Measurements from ENCODE around the gene NFKBIE. TPM values are rescaled to one million over a fixed set of nuclear protein-coding genes. Genes with fewer than 3 reads are reported as not detected.
"Not testable (repeated sequence)": the region's sequence is repeated elsewhere in the genome, so short reads cannot be mapped to it uniquely, and the experiment has no call there.

Gene NFKBIE
- total RNA-seq, 1 donor: 4.7 TPM

DNA sequence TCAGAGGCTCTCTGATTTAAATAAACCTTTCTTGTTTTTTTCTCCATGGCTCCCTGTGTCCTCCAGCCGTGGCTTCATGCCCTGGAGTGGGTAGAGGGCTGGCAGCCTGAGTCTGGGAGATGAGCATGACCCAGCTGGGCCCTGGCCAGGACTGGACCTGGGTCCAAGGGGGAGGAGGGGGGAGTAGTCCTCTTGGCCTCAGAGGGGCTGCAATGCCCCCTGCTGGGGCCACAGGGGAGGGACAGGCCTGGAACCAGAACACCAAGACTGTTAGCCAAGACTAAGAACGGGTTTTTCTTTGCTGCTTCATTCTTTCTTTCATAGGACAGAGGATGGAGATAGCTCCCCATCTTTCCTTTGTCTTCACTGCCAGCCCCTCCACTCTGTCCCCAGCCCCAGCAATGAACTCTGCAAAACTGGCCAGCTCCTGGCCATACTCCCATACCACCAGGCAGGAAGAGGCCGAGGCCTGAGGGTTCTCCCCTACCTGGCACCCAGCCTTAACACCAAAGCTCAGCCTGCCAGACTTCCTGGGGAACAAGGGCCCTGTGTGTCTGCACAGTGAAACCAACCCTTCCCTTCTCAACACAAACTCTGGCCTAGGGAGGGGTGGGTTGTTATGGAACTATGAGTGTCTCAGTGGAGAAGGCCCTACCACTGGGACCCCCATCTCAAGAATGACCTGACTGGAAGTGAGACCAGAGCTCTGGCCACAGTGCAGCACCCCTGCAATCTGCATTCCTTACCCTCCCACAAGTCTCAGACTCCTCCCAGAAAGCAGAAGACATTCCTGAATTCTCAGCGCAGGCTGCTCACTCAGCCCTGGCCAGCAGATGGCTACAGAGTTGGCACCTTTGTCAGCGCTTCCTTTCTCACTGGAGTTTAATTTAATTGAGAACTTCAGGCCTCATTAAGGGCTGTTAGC is 31.0 kb downstream of the NFKBIE start:
- H2AFZ ChIP-seq (ENCODE audit: low read length): peak overlapping the region; percentile 60
- H3K4me1 ChIP-seq (ENCODE audit: insufficient read depth, low read length): peaks cover 39% of the 10 kb centered on the region

DNA sequence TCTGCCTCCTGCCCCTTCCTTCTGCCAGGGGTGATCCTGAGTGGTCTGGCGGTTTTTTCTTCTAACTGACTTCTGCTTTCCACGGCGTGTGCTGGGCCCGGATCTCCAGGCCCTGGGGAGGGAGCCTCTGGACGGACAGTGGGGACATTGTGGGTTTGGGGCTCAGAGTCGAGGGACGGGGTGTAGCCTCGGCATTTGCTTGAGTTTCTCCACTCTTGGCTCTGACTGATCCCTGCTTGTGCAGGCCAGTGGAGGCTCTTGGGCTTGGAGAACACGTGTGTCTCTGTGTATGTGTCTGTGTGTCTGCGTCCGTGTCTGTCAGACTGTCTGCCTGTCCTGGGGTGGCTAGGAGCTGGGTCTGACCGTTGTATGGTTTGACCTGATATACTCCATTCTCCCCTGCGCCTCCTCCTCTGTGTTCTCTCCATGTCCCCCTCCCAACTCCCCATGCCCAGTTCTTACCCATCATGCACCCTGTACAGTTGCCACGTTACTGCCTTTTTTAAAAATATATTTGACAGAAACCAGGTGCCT is 31.7 kb downstream of the NFKBIE start:
- Histone ChIP-seq H3K36me3 (ENCODE audit: insufficient read depth, low read length) (peaks cover 8% of the 10 kb centered on the region), H3K9me3 (ENCODE audit: low read depth, low read length) (no peaks in the 10 kb centered on the region), H3K79me2 (ENCODE audit: insufficient read depth, low read length) (no peaks in the 10 kb centered on the region), H2AFZ (ENCODE audit: low read length) (peak overlapping the region; percentile 60), H3K4me1 (ENCODE audit: insufficient read depth, low read length) (peaks cover 41% of the 10 kb centered on the region), H3K4me3 (ENCODE audit: insufficient read depth, low read length) (no peak overlapping the region), H3K4me2 (ENCODE audit: insufficient read depth, low read length) (peak overlapping the region; percentile 27), H4K20me1 (ENCODE audit: insufficient read depth, low read length) (no peaks in the 10 kb centered on the region), H3K27me3 (ENCODE audit: insufficient read depth, low read length) (no peaks in the 10 kb centered on the region), H3K27ac (ENCODE audit: low read depth, low read length) (peak overlapping the region; percentile 50)
- TF ChIP-seq, protein P1, sequence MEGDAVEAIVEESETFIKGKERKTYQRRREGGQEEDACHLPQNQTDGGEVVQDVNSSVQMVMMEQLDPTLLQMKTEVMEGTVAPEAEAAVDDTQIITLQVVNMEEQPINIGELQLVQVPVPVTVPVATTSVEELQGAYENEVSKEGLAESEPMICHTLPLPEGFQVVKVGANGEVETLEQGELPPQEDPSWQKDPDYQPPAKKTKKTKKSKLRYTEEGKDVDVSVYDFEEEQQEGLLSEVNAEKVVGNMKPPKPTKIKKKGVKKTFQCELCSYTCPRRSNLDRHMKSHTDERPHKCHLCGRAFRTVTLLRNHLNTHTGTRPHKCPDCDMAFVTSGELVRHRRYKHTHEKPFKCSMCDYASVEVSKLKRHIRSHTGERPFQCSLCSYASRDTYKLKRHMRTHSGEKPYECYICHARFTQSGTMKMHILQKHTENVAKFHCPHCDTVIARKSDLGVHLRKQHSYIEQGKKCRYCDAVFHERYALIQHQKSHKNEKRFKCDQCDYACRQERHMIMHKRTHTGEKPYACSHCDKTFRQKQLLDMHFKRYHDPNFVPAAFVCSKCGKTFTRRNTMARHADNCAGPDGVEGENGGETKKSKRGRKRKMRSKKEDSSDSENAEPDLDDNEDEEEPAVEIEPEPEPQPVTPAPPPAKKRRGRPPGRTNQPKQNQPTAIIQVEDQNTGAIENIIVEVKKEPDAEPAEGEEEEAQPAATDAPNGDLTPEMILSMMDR (IDR thresholded peaks at IDR 0.05; ENCODE audit: extremely low read depth, low read depth, low read length): no peak
- no peak for DNase-seq (ENCODE audit: insufficient read length, low spot score, missing footprints)

More for the DNA sequence above, 31.0 kb downstream of the NFKBIE start:
- no peak overlapping the region for H3K4me3 ChIP-seq (ENCODE audit: insufficient read depth, low read length)
- H3K79me2 ChIP-seq (ENCODE audit: insufficient read depth, low read length): no peaks in the 10 kb centered on the region
- H4K20me1 ChIP-seq (ENCODE audit: insufficient read depth, low read length): no peaks in the 10 kb centered on the region
- H3K27me3 ChIP-seq (ENCODE audit: insufficient read depth, low read length): no peaks in the 10 kb centered on the region
- H3K27ac ChIP-seq (ENCODE audit: low read depth, low read length): peak overlapping the region; percentile 50
- peaks cover 8% of the 10 kb centered on the region for H3K36me3 ChIP-seq (ENCODE audit: insufficient read depth, low read length)
- DNase-seq (ENCODE audit: insufficient read length, low spot score, missing footprints): peak; percentile 93
- H3K9me3 ChIP-seq (ENCODE audit: low read depth, low read length): no peaks in the 10 kb centered on the region
- TF ChIP-seq, protein P1 (IDR thresholded peaks at IDR 0.05; ENCODE audit: extremely low read depth, low read depth, low read length): peak; percentile 78
- peak overlapping the region; percentile 42 for H3K4me2 ChIP-seq (ENCODE audit: insufficient read depth, low read length)

DNA sequence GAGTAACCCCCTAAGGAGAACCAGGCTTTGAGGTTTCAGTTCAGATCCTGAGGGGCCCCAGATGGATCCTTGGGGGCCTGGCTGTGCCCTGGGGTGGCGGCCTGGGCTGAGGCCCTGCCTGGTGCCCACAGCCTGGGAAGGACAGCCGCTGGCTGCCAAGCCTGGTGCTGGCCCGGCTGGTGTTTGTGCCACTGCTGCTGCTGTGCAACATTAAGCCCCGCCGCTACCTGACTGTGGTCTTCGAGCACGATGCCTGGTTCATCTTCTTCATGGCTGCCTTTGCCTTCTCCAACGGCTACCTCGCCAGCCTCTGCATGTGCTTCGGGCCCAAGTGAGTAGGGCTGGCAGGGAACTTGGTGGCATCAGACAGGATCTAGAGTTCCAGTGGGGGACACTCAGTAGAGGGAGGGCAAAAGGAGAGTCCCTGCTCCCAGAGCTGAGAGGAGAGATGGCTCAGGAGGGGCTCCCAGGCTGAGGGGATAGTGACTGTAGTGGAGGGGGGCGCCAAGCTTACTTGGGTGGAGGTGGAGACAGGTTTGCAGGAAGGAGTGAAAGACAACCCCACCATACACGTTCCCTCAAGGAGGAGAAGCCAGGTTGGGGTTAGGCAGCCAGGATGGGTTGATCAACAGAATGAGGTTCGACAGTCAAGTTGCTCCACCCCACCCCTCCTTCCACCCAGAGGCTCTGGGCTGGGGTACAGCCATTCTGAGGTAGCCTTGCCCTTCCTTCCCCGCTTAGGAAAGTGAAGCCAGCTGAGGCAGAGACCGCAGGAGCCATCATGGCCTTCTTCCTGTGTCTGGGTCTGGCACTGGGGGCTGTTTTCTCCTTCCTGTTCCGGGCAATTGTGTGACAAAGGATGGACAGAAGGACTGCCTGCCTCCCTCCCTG is 32.4 kb downstream of the NFKBIE start:
- Histone ChIP-seq H3K9me3 (ENCODE audit: low read depth, low read length) (no peaks in the 10 kb centered on the region), H3K27ac (ENCODE audit: low read depth, low read length) (peak overlapping the region; percentile 50), H3K36me3 (ENCODE audit: insufficient read depth, low read length) (peaks cover 8% of the 10 kb centered on the region)

DNA sequence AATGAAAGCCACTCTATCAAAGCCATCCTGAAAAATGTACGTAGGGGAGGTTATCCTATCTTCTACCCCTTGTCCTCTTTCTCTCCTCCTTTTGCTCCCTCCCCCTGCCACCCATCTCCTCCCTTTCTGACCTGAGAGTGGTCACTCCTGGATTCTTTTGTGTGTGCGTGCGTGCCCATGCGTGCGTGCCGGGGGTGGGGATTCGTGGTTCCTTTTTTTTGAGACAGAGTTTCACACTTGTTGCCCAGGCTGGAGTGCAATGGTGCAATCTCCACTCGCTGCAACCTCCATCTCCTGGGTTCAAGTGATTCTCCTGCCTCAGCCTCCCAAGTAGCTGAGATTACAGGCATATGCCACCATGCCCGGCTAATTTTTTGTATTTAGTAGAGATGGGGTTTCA is 33.9 kb downstream of the NFKBIE start:
- not testable (repeated sequence) for H3K4me3 ChIP-seq (ENCODE audit: insufficient read depth, low read length); H3K4me2 ChIP-seq (ENCODE audit: insufficient read depth, low read length); DNase-seq (ENCODE audit: insufficient read length, low spot score, missing footprints); H3K9me3 ChIP-seq (ENCODE audit: low read depth, low read length); H3K27ac ChIP-seq (ENCODE audit: low read depth, low read length); H4K20me1 ChIP-seq (ENCODE audit: insufficient read depth, low read length); H3K27me3 ChIP-seq (ENCODE audit: insufficient read depth, low read length); H3K79me2 ChIP-seq (ENCODE audit: insufficient read depth, low read length); H2AFZ ChIP-seq (ENCODE audit: low read length); H3K36me3 ChIP-seq (ENCODE audit: insufficient read depth, low read length)
- peaks cover 33% of the 10 kb centered on the region for H3K4me1 ChIP-seq (ENCODE audit: insufficient read depth, low read length)

More for the DNA sequence above, 32.4 kb downstream of the NFKBIE start:
- peak; percentile 44 for DNase-seq (ENCODE audit: insufficient read length, low spot score, missing footprints)
- H3K27me3 ChIP-seq (ENCODE audit: insufficient read depth, low read length): no peaks in the 10 kb centered on the region
- H3K4me2 ChIP-seq (ENCODE audit: insufficient read depth, low read length): no peak overlapping the region
- H3K4me1 ChIP-seq (ENCODE audit: insufficient read depth, low read length): peaks cover 37% of the 10 kb centered on the region
- peak overlapping the region; percentile 60 for H2AFZ ChIP-seq (ENCODE audit: low read length)
- TF ChIP-seq, protein P1 (IDR thresholded peaks at IDR 0.05; ENCODE audit: extremely low read depth, low read depth, low read length): no peak
- no peaks in the 10 kb centered on the region for H3K79me2 ChIP-seq (ENCODE audit: insufficient read depth, low read length)
- no peak overlapping the region for H3K4me3 ChIP-seq (ENCODE audit: insufficient read depth, low read length)
- no peaks in the 10 kb centered on the region for H4K20me1 ChIP-seq (ENCODE audit: insufficient read depth, low read length)

Data from osteoblast (primary cell).